ENCODE results near the gene NFIB. TPM values are rescaled to one million over a fixed set of nuclear protein-coding genes. Genes with fewer than 3 reads are reported as not detected.

NFIB gene
- total RNA-seq, 2 donors from 2014 or later: 5.3 to 14.1 TPM

GRCh38 chr9:14350754-14351153 lies 36.8 kb upstream of the NFIB start:
- Mint-ChIP-seq H3K27ac (no peak overlapping the region), H3K4me1 (peaks cover 43% of the 10 kb centered on the region)

GRCh38 chr9:14350349-14350728 lies 36.4 kb upstream of the NFIB start:
- Mint-ChIP-seq H3K9me3 (no peaks in the 10 kb centered on the region), H3K36me3 (ENCODE audit: low read depth) (no peaks in the 10 kb centered on the region), H3K4me3 (no peak overlapping the region), H3K27ac (no peak overlapping the region), H3K27me3 (ENCODE audit: insufficient read depth) (no peaks in the 10 kb centered on the region), H3K4me1 (peaks cover 47% of the 10 kb centered on the region)
- H3K9ac ChIP-seq (ENCODE audit: extremely low read depth, low read length, poor library complexity, severe bottlenecking): no peak overlapping the region
- WGBS, 2 experiments (ENCODE audit: insufficient coverage in 1 of 2, insufficient read length in 1 of 2): 28% methylated on average over 10 of the region's 10 CpGs; no CpG with 5 or more reads in 1 of the 2 experiments
- no peak overlapping the region for H3K27ac ChIP-seq (ENCODE audit: low read depth, low read length)
- peaks cover 9% of the 10 kb centered on the region for H3K4me1 ChIP-seq (ENCODE audit: control insufficient read depth, insufficient read depth, low read length)
- H3K4me3 ChIP-seq (ENCODE audit: low read length): no peak overlapping the region
- TF ChIP-seq CTCF (conservative IDR thresholded peaks at IDR 0.05): no peak
- peaks cover 97% of the 10 kb centered on the region for H3K27me3 ChIP-seq (ENCODE audit: control insufficient read depth, insufficient read depth, low read length, poor library complexity, severe bottlenecking)
- DNase-seq: no peak
- H3K9me3 ChIP-seq (ENCODE audit: control insufficient read depth, low read length): no peaks in the 10 kb centered on the region
- no peaks in the 10 kb centered on the region for H3K36me3 ChIP-seq (ENCODE audit: control insufficient read depth, insufficient read depth, low read length)

More at GRCh38 chr9:14350754-14351153, 36.8 kb upstream of the NFIB start:
- no peaks in the 10 kb centered on the region for H3K36me3 Mint-ChIP-seq (ENCODE audit: low read depth)
- H3K27me3 ChIP-seq (ENCODE audit: control insufficient read depth, insufficient read depth, low read length, poor library complexity, severe bottlenecking): peaks cover 93% of the 10 kb centered on the region
- DNase-seq: no peak
- no peaks in the 10 kb centered on the region for H3K9me3 Mint-ChIP-seq
- no peaks in the 10 kb centered on the region for H3K36me3 ChIP-seq (ENCODE audit: control insufficient read depth, insufficient read depth, low read length)
- TF ChIP-seq CTCF (conservative IDR thresholded peaks at IDR 0.05): no peak
- H3K9ac ChIP-seq (ENCODE audit: extremely low read depth, low read length, poor library complexity, severe bottlenecking): no peak overlapping the region
- no peaks in the 10 kb centered on the region for H3K27me3 Mint-ChIP-seq (ENCODE audit: insufficient read depth)
- H3K4me3 ChIP-seq (ENCODE audit: low read length): no peak overlapping the region
- H3K4me3 Mint-ChIP-seq: no peak overlapping the region
- peaks cover 9% of the 10 kb centered on the region for H3K4me1 ChIP-seq (ENCODE audit: control insufficient read depth, insufficient read depth, low read length)
- no peaks in the 10 kb centered on the region for H3K9me3 ChIP-seq (ENCODE audit: control insufficient read depth, low read length)
- no peak overlapping the region for H3K27ac ChIP-seq (ENCODE audit: low read depth, low read length)
- WGBS, 2 experiments (ENCODE audit: insufficient coverage in 1 of 2, insufficient read length in 1 of 2): 39% methylated on average over 11 of the region's 11 CpGs; no CpG with 5 or more reads in 1 of the 2 experiments

- Mint-ChIP-seq H3K27me3 (ENCODE audit: insufficient read depth) (no peaks in the 10 kb centered on the region), H3K9me3 (no peaks in the 10 kb centered on the region), H3K27ac (no peak overlapping the region), H3K4me3 (no peak overlapping the region), H3K4me1 (peaks cover 49% of the 10 kb centered on the region), H3K36me3 (ENCODE audit: low read depth) (no peaks in the 10 kb centered on the region)
- H3K4me1 ChIP-seq (ENCODE audit: control insufficient read depth, insufficient read depth, low read length): peaks cover 11% of the 10 kb centered on the region
- no peak for DNase-seq
- no peak overlapping the region for H3K27ac ChIP-seq (ENCODE audit: low read depth, low read length)
- H3K27me3 ChIP-seq (ENCODE audit: control insufficient read depth, insufficient read depth, low read length, poor library complexity, severe bottlenecking): peaks cover 98% of the 10 kb centered on the region
- WGBS, 2 experiments (ENCODE audit: insufficient coverage in 1 of 2, insufficient read length in 1 of 2): 1 to 2% methylated on average over 34 to 42 of the region's 42 CpGs
- H3K9ac ChIP-seq (ENCODE audit: extremely low read depth, low read length, poor library complexity, severe bottlenecking): no peak overlapping the region
- H3K4me3 ChIP-seq (ENCODE audit: low read length): peak overlapping the region; percentile 83
- TF ChIP-seq CTCF (conservative IDR thresholded peaks at IDR 0.05): no peak
- H3K9me3 ChIP-seq (ENCODE audit: control insufficient read depth, low read length): no peaks in the 10 kb centered on the region
- no peaks in the 10 kb centered on the region for H3K36me3 ChIP-seq (ENCODE audit: control insufficient read depth, insufficient read depth, low read length)
Measured at GRCh38 chr9:14349447-14350348, 35.8 kb upstream of the NFIB start.

Data from endodermal cell (in vitro differentiated cells).